ENCODE measurements around the gene LONRF2.
"Not testable (repeated sequence)": the region's sequence is repeated elsewhere in the genome, so short reads cannot be mapped to it uniquely, and the experiment has no call there.

Gene LONRF2

GRCh38 chr2:100250645-100251044 lies 71.7 kb downstream of the LONRF2 start:
- no peak for DNase-seq

- DNase-seq: peak; percentile 48 to 65
Measured at GRCh38 chr2:100248971-100249370, 73.3 kb downstream of the LONRF2 start.

GRCh38 chr2:100248556-100248955 lies 73.7 kb downstream of the LONRF2 start:
- not testable (repeated sequence) for DNase-seq

GRCh38 chr2:100248044-100248330 lies 74.3 kb downstream of the LONRF2 start:
- DNase-seq: no peak

- DNase-seq: no peak
Measured at GRCh38 chr2:100247256-100248043, 74.9 kb downstream of the LONRF2 start.

- DNase-seq: peak; percentile 25 to 28
Measured at GRCh38 chr2:100246163-100247145, 75.8 kb downstream of the LONRF2 start.

- no peak for DNase-seq
Measured at GRCh38 chr2:100245681-100246080, 76.6 kb downstream of the LONRF2 start.

- DNase-seq: no peak
Measured at GRCh38 chr2:100244881-100245605, 77.3 kb downstream of the LONRF2 start.

GRCh38 chr2:100243631-100244030 lies 78.7 kb downstream of the LONRF2 start:
- no peak for DNase-seq

GRCh38 chr2:100242891-100243619 lies 79.2 kb downstream of the LONRF2 start:
- DNase-seq: peak; percentile 32 to 79

- DNase-seq: no peak
Measured at GRCh38 chr2:100242476-100242875, 79.8 kb downstream of the LONRF2 start.

- no peak for DNase-seq
Measured at GRCh38 chr2:100241236-100241635, 81.1 kb downstream of the LONRF2 start.

- DNase-seq: peak in 1 of 2 experiments; percentile 44
Measured at GRCh38 chr2:100240386-100240785, 81.9 kb downstream of the LONRF2 start.

GRCh38 chr2:100239486-100240210 lies 82.7 kb downstream of the LONRF2 start:
- DNase-seq: no peak

- DNase-seq: peak; percentile 18 to 23
Measured at GRCh38 chr2:100238471-100238870, 83.8 kb downstream of the LONRF2 start.

GRCh38 chr2:100237770-100238169 lies 84.5 kb downstream of the LONRF2 start:
- DNase-seq: no peak

GRCh38 chr2:100237163-100237562 lies 85.1 kb downstream of the LONRF2 start:
- no peak for DNase-seq

- DNase-seq: no peak
Measured at GRCh38 chr2:100236166-100236565, 86.1 kb downstream of the LONRF2 start.

- DNase-seq: no peak
Measured at GRCh38 chr2:100235581-100235980, 86.7 kb downstream of the LONRF2 start.

GRCh38 chr2:100235098-100235497 lies 87.2 kb downstream of the LONRF2 start:
- DNase-seq: no peak

GRCh38 chr2:100234141-100234540 lies 88.2 kb downstream of the LONRF2 start:
- no peak for DNase-seq

- DNase-seq: no peak
Measured at GRCh38 chr2:100233061-100233460, 89.2 kb downstream of the LONRF2 start.
